GM19035 (cell line): ENCODE measurements around the gene POP4.

ENCODE experiments used
- ATAC-seq: cut with Tn5 transposase; IDR thresholded peaks from one replicate; pipeline ENCODE4 v1.9.1; 2021; ENCODE audit not compliant: unreplicated experiment

The POP4 gene

DNA sequence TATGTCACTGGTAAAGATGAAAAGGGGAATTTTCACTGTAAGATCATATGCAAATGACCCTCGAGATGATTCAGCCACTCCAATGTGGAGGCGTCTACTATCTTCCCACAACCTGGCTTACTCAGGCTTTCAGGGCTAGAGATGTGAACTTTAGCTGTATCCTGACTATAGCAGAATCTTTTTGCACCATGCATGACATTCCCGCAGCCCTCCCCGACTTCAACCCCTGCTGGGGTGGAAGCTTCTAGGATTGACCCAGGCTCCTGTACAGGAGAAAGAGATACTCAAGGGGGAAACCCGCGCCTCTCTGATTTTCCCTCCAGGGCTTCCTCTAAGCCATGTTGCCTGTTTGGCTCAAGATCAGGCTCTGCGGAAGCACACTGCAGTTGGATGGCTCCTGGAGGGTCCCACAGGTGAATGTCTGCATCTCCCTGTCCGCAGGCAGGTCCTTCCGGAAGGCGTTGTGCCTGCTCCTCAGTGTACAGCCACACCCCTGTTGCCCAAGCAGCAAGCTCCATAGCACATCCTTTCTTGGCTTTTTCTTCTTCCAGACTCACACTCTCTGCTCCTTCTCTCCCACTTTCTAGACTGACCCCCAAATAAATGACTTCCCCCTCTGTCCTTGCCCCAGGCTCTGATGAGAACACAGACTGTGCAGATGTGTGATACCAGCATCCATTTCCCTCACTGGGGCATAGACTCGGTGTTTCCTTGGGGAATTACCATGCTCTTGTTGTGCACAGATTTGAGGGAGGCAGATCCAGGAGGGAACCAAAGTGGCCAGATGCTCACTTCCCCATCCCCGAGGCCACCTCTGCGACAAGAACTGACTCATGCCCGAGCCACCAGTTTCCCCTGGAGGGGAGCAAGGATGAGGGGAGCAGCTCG, 29.1 kb upstream of the POP4 start:
- no peak for ATAC-seq

DNA sequence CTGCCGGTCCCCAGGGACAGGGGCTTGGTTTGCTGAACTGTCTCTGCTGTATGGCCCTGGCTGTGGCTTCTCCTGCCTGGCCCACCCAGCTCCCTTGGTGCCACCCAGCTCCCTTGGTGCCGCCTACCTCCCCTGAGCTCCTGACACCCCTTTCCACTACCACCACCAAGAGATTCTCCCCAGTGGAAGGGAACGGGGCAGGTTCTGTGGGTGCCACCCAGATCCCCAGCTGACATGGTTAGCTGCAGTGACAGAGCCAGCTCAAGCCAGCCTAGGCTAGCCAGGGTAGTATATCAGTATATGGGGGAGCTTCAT, 28.5 kb upstream of the POP4 start:
- no peak for ATAC-seq

DNA sequence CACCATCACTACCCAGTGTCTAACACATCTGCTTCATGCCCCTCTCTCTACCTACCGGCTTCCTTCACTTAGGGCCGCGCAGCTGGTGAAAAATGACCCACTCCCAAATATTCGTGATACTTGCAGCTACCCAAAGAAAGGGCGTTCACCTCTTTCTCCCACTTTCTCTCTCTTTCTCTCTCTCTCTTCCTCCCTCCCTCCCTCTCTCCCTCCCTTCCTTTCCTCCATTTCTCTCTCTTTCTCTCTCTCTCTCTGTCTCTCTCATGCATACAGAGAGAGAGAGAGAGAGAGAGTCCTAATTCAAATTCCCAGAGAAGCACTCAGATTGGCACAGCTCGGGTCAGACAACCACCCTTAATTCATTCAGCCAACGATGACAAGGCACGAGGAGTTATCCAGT, 27.7 kb upstream of the POP4 start:
- no peak for ATAC-seq

DNA sequence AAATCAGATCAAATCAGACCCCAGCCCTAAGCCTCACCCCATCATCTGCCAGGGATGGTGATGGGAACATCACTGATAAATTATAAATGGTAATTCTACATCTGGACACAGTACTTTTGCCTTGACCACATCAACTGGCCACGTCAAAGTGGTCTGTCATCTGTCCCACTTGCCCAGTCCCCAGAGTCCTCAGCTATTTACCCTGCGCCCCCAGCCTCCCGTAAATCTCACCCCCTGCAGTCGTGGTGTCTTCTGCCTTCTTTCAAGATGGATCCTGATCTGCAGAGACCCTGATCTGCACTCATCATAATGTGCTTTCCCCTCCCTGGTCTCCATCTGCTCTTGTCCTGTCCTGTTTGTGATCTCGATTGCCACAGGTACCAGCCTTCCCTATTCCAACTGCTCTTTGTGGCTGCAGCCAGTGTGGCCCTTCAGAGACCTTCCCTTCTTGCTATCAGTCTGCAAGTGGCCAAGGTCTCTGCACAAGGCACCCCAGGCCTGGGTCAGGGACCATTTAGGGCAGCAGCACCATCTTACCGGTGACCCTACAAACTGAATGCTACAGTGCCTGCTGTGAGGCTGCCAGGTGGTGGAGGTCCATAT, 26.7 kb upstream of the POP4 start:
- ATAC-seq: no peak

DNA sequence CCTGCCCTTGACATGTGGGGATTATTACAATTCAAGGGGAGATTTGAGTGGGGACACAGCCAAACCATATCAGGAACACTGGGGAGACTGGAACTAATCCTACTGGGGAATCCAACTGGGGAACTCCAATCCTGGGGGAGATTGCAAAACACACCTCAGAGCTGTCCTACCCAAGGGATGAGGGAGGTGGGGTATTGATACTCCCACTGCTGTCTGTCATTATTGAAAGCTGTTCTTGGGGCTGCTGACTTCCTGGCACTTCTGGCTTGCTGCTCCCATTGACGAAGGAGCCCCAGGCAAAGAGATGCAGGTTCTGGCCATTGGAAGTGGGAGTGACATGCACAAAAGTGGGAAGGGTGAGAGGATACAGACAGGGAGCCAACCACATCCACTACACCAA, 24.7 kb upstream of the POP4 start:
- ATAC-seq: no peak

DNA sequence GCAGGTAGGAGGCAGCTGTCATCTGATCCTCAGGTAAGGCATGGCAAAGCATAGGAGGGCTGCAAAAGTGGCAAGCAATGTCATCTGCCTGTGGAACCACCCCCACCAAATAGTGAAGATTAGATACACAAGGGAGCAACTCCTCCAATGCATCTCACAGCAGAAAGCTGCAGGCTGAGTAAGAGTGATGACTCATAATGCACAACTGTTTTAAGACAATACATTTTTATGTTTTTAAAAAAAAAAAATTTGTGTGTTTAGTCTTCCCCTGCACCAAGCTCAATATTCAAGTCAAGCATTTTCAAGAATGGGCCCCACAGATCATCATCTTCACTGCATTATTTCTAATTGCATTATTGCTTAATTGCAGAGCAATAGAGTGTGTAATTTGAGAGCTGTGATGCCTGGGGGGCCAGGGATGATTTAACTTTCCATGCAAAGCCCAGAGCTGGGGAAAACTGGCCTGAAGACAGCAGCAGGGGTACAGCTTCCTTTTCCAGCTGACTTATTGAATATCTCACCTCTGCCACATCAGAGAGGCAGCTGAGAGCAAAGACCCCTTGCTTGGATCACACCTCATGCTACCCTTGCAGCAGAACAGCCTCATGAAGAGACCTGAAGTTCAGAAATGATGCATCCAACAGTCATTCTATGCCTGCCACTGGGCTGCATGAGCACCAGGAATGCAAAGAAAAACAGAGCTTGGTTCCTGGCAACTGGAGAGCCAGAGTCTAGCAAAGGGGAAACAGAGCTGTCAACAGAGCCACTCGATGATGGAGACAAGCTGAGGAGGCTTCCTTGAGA, 22.7 kb upstream of the POP4 start:
- ATAC-seq: no peak

DNA sequence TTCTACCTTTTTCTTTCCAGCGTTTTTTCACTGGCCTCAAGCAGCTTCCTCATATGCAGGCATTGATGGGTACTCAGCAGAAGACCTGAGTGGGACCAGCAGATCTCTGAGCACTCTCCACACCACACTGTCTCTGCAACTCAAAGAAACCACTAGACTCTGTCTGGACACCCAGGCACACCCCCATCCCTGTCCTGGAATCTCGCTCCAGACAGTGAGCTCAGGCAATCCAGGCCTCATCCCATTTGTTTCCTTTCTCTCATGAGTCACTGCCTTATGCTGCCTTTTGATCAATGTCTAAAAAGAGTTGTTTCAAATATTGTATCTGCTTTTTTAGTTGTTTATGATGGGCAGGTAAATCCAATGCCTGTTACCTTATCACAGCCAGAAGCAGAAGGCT, 19.7 kb upstream of the POP4 start:
- no peak for ATAC-seq

DNA sequence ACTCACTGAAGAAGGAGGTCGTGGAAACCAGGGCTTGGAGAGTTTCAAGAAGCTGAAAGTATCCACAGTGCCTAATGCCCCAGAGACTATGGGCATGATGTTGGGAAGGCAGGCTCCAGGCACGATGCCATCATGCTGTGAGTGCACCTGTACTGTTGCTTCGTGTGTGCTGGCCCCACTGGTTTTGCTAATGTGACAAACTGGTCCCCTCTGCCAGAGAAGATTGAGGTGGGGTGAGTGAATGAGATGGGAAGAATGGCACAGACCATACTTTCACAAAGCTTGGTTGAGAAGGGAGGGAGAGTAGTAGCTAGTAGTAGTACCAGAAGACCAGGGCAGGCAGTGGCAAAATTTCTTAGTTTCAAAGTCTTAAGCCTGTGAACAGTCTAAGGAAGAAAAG, 19.0 kb upstream of the POP4 start:
- no peak for ATAC-seq

DNA sequence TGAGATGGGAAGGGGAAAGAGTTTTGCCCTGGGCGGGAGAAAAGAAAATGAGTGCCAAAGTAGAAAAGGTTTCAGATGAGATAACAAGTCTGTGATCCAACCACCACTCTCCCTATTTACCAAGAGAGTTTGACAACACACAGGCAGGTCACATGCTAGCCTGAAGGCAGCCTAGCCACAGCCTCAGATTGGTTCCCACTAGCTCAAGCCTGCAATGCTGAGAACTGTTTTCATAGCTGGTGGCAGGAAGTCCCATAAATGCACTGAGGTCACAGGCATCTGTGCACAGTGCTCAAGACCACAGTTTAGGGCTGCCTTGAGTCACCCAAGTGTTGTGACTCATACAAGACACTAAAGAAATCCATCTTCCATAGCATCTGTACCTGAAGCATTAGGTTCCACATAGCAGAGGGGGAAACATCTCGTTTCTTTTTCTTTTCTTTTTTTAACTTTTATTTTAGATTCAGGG, 18.5 kb upstream of the POP4 start:
- no peak for ATAC-seq

DNA sequence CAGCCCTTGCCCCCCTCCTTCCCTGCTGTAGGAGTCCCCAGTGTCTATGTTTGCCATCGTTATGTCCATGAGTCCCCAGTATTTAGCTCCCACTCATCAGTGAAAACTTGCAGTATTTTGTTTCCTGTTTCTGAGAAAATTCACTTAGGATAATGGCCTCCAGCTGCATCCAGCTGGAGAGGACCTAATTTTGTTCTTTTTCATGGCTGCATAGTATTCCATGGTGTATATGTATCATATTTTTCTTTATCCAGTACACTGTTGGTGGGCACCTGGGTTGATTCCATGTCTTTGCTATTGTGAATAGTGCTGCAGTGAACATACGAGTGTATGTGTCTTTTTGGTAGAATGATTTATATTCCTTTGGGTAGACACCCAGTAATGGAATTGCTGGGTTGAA, 18.0 kb upstream of the POP4 start:
- no peak for ATAC-seq

DNA sequence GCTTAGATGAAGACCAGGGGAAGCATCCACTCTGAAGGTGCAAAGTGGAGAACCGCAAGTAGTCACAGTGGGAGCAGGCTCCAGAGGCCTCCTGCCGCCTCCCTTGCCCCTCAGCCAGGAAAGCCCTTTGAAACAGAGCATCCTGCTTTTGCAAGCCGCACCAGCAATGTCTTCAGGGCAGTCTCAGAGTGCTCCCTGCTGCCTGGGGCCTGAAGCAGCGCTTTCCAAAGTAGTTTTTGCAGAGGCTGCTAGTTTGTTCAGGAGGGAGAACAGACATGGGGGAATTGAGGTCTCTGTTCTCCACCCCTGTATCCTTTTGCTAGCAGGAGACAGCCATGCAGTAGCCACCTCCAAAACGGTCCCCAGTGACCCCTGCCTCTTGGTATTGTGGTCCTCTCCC, 15.8 kb upstream of the POP4 start:
- no peak for ATAC-seq

DNA sequence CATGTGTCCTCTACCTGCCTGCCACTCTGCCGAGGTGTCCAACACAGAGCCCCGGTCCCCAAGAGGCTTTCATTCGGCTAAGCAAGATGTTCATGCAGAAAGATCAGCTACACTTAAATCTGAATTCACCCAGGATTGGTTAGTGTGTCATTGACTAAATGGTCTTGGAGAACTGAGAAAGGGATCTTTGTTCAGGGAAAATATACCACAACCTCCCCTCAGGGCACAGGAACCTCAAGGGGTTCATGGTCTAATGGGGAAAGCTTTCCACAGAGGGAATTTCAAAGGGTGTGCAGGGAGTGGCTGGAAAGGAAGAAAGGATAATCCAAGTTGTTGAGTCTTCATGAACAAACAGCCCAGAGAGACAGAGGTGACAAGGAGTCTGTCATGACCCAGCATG, 14.4 kb upstream of the POP4 start:
- no peak for ATAC-seq

DNA sequence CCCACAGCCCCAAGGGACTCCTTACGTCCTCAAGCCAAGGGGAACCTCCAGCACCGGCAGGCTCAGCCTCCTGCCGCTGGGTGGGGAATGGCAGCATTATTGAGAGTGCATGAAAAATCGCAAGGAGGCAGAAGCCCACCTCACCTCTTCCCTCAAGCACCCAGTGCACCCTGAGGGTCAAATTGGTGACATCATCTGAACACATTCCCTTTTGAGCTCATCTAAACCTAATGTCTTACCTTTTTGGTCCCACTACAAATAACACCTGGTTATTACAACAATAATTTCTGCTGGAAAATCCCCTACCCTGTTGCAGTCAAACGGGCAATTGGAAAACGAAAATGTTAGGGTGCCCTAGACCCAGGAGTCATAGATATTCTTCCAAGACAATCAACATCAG, 12.2 kb upstream of the POP4 start:
- no peak for ATAC-seq

DNA sequence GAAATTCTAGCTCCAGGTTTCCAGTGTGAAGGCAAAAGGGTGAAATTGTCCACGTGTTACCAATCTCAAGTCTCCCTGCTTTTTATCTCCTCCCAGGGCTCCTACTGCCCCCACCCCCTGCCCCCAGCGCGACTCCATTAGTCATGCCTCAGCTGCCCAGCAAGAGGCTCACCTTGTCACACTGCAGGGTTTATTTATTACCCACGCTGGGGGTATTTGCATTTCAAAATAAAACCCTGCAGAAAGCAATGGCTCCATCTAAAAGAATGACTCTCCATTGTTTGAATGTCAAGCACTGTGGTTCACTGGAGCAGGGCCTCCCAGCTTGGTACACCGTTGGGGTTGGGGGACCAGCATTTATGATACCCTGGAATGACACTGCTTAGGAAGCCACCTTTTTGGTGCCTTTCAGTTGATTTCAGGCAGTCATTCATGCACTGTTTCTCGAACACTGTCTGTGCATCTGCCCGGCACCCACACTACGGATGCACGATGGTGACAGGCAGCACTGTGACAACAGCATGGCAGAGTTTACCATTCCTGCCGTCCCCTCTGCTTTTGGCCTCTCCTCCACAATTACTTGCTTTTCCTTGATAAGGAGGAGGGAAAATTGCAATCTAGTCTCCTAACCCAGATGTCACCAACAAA, 9.9 kb upstream of the POP4 start:
- ATAC-seq: no peak

DNA sequence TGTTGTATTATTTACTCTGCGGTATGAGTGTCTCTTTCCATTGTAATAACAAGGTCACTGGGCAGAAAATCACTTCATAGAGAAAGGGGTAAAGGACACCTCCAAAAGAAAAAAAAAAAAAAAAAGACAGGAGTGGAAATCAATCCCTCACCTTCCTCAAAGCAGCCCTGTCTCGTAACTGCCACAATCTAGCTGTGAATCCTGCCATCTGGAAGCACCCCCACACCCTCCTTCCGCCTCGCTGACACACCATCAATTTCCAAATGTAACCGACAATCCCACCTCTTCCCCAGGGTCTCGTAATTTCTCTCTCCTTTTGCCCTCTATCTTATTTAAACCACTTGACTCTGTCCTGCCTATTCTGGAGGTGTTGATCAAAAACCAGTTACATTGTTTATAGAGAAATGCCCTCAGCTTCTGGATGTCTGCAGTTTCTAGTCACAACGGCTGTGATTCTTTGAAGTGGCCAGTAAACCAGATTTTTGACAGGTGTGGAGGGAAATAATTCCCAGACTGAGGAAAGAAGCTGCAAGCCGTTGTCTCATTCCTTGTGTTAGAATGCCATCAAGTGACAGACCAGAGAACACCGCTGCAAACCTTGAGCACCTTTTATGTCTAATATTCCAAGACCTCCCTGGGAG, 9.1 kb upstream of the POP4 start:
- ATAC-seq: no peak

DNA sequence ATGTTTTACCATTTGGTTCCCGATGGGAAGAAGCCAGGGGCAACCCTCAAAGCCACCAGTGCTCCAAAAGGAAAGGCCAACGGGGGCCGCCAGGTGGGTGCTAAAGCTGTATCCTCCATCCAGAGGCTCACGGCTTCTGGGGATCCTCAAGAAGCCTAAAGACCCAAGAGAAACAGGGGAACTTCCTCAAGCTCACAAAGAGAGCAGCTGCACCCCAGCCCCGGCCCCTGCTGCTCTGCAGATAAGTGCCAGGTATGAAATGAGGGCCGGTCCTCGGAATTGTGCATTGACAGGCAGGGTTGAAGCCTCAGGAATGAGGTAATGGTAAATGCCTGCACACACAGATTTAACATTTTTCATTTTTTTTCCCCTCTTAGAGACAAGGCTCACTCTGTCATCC, 8.0 kb upstream of the POP4 start:
- no peak for ATAC-seq

DNA sequence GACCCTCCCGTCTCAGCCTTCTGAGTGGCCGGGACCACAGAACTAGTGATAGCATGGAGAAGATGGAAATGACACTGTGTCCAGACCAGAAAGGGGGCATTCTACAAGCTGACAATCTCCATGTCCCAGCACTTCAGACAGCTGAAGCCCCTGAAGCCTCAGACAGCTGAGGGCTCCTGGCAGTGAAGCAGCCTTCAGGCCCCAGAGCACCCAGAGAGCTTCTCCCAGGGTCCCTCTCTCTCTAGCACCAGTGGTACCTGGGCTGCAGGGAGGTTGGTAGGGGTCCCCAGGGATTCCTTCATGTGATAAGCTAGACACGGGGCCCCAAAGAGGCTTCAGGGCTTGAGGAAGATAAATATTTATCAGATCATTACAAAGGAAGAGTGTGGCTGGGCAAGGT, 7.6 kb upstream of the POP4 start:
- ATAC-seq: no peak

DNA sequence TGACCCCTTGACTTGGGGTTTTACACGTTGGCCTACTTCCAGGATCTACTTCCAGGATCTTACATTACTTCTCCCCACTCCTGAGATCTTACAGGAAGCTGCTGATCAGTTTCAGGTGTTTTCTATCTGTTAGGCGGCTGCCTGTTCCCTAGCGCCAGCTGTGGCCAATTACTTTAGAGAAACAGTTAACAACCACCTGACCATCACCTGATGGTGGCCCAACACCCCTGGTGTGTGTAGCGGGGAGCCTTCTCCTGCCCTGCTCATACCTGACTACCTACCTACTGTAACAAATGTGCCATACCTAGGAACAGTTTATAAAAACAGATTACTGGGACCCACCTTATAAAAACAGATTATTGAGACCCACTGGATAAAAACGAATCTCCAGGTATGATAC, 2.8 kb upstream of the POP4 start:
- ATAC-seq: no peak

DNA sequence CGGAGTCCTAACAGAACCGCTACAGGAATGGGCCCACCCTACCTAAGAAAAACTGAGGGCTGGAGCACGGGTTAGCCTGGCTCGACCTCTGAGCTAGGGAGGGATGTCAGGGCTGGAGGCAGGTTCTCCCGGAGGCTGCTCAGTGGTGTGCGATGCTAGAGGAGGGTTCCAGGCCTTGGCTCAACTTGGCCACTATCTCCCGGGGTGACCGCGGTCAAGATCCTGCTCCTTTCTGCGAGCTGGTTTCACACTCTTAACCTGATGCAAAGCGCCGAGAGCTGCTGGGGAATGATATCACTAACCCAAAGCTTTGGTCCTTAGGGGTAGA, 301 bp downstream of the POP4 start:
- ATAC-seq: no peak

DNA sequence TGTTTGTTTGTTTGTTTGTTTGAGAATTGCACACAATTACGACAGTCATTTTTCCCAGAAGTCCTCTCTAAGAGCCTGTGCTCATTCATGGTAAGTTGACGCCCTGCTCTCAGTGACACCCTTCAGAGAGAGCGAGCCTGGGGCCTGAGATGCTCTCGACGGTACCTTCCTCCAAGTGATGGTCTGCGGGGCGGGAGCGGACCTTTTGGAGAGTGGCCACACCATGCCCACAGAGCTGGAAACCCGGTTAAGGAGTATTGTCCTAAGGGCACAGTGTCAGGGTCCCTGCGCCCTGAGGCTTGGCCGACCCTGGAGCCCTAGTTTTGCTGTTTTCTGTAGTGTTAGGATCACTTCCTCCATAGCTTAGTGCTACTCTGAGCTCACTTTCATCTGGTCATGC, 3.6 kb downstream of the POP4 start:
- no peak for ATAC-seq

DNA sequence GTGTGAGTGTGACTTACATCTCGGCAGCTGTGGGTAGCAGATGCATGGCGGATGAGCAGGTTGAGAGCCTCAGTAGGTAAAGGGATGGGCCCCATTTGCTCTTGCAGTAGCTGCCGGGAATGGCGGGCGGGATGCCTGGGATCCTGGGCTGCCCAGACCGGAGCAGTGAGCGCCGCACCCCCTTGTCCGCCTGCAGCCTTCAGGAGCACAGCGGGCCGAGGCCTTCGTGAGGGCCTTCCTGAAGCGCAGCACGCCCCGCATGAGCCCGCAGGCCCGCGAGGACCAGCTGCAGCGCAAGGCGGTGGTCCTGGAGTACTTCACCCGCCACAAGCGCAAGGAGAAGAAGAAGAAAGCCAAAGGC, 4.1 kb downstream of the POP4 start:
- no peak for ATAC-seq
